Activated CD8-positive, alpha-beta memory T cell treated with anti-CD3 and anti-CD28 coated beads for 1 hour (primary cell): Measurements from ENCODE around the gene C1orf115.
"Not testable (repeated sequence)": the region's sequence is repeated elsewhere in the genome, so short reads cannot be mapped to it uniquely, and the experiment has no call there.

Experiments used
- DNase-seq, 2 donors: peaks; one replicate each; pipeline ENCODE4 v3.0.0-alpha.2; 2020; ENCODE audit warnings: low read depth in 1 of 2; ENCODE audit errors: extremely low read depth in 1 of 2

The C1orf115 gene

GRCh38 chr1:220692436-220693228 is 2.5 kb downstream of the C1orf115 start:
- no peak for DNase-seq

GRCh38 chr1:220694866-220695382 is 4.8 kb downstream of the C1orf115 start:
- DNase-seq: no peak

GRCh38 chr1:220695426-220695825 is 5.3 kb downstream of the C1orf115 start:
- DNase-seq: no peak

- DNase-seq: no peak
Measured at GRCh38 chr1:220696226-220696862, 6.2 kb downstream of the C1orf115 start.

- no peak for DNase-seq
Measured at GRCh38 chr1:220696863-220697231, 6.7 kb downstream of the C1orf115 start.

- no peak for DNase-seq
Measured at GRCh38 chr1:220697326-220697725, 7.2 kb downstream of the C1orf115 start.

GRCh38 chr1:220698607-220699016 is 8.4 kb downstream of the C1orf115 start:
- no peak for DNase-seq

- no peak for DNase-seq
Measured at GRCh38 chr1:220699044-220699443, 8.9 kb downstream of the C1orf115 start.

- DNase-seq: no peak
Measured at GRCh38 chr1:220700556-220701179, 10.5 kb downstream of the C1orf115 start.

GRCh38 chr1:220701974-220702373 is 11.8 kb downstream of the C1orf115 start:
- no peak for DNase-seq

GRCh38 chr1:220702733-220703270 is 12.6 kb downstream of the C1orf115 start:
- no peak for DNase-seq

GRCh38 chr1:220703305-220703704 is 13.1 kb downstream of the C1orf115 start:
- no peak for DNase-seq

- DNase-seq: no peak
Measured at GRCh38 chr1:220705782-220706181, 15.6 kb downstream of the C1orf115 start.

- DNase-seq: no peak
Measured at GRCh38 chr1:220706480-220706879, 16.3 kb downstream of the C1orf115 start.

GRCh38 chr1:220707160-220707559 is 17.0 kb downstream of the C1orf115 start:
- no peak for DNase-seq

GRCh38 chr1:220708244-220708643 is 18.1 kb downstream of the C1orf115 start:
- no peak for DNase-seq

GRCh38 chr1:220708936-220709801 is 19.0 kb downstream of the C1orf115 start:
- no peak for DNase-seq

- DNase-seq: no peak
Measured at GRCh38 chr1:220710333-220710732, 20.2 kb downstream of the C1orf115 start.

GRCh38 chr1:220711056-220711809 is 21.1 kb downstream of the C1orf115 start:
- DNase-seq: no peak

- not testable (repeated sequence) for DNase-seq
Measured at GRCh38 chr1:220715986-220716385, 25.8 kb downstream of the C1orf115 start.
